ENCODE data around the gene TRIM71. TPM values are rescaled to one million over a fixed set of nuclear protein-coding genes. Genes with fewer than 3 reads are reported as not detected.

Gene TRIM71
- total RNA-seq, 2 donors from 2014 or later, result 154 to 169 TPM

DNA sequence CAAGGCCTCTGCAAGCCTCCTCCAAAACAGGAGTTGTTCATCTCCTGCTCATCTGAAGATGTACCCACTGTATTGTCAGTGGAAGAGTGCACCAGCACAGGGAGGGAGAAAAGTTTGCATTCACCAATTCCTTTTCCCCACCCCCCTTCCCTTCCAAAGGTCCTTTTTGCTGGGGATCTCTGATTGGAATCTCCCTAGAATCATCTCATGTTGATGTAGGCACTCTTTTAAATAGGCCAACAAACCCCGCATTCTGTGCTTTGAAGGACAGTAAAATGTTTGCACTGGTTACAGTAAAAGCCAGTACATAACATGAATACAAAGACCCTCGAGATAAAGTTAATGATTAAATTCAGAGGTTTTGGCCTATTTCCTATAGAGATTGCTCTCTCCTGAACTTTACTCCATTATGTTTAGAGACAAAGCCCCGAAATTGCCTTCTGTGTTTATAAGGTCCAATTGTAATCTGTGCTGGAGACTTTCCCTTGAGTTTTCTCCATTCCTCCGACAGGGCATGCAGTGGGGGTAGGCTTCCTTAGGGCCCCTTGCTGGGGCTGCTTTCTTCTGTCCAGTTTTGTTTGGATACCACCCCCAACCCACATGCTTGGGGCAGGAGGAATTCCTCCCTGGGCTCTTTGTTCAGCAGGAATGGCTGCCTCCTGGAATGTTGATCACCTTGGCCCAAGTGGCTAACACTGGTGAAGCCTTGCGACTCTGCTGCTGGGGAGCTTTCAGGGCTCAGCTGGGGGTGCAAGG lies 22.5 kb downstream of the TRIM71 start:
- WGBS, 2 experiments (ENCODE audit: insufficient coverage in 1 of 2, insufficient read length in 1 of 2), result 29 to 38% methylated on average over 4 to 5 of the region's 5 CpGs
- Histone ChIP-seq H3K9ac (ENCODE audit: extremely low read depth, low read length, poor library complexity, severe bottlenecking) (peak overlapping the region; percentile 48), H3K9me3 (ENCODE audit: control insufficient read depth, low read length) (no peaks in the 10 kb centered on the region), H3K27me3 (ENCODE audit: control insufficient read depth, insufficient read depth, low read length, poor library complexity, severe bottlenecking) (no peaks in the 10 kb centered on the region), H3K4me3 (ENCODE audit: low read length) (peak overlapping the region; percentile 68), H3K27ac (ENCODE audit: low read depth, low read length) (peak overlapping the region; percentile 84), H3K4me1 (ENCODE audit: control insufficient read depth, insufficient read depth, low read length) (peaks cover 58% of the 10 kb centered on the region), H3K36me3 (ENCODE audit: control insufficient read depth, insufficient read depth, low read length) (peaks cover 7% of the 10 kb centered on the region)
- H3K36me3 Mint-ChIP-seq (ENCODE audit: low read depth), result no peaks in the 10 kb centered on the region
- TF ChIP-seq, protein P1, sequence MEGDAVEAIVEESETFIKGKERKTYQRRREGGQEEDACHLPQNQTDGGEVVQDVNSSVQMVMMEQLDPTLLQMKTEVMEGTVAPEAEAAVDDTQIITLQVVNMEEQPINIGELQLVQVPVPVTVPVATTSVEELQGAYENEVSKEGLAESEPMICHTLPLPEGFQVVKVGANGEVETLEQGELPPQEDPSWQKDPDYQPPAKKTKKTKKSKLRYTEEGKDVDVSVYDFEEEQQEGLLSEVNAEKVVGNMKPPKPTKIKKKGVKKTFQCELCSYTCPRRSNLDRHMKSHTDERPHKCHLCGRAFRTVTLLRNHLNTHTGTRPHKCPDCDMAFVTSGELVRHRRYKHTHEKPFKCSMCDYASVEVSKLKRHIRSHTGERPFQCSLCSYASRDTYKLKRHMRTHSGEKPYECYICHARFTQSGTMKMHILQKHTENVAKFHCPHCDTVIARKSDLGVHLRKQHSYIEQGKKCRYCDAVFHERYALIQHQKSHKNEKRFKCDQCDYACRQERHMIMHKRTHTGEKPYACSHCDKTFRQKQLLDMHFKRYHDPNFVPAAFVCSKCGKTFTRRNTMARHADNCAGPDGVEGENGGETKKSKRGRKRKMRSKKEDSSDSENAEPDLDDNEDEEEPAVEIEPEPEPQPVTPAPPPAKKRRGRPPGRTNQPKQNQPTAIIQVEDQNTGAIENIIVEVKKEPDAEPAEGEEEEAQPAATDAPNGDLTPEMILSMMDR (conservative IDR thresholded peaks at IDR 0.05), result no peak
- peaks cover 92% of the 10 kb centered on the region for H3K4me1 Mint-ChIP-seq
- H3K9me3 Mint-ChIP-seq, result no peaks in the 10 kb centered on the region
- DNase-seq, result peak; percentile 84
- H3K27me3 Mint-ChIP-seq (ENCODE audit: insufficient read depth), result no peaks in the 10 kb centered on the region
- H3K27ac Mint-ChIP-seq, result peak overlapping the region; percentile 97
- peak overlapping the region; percentile 48 for H3K4me3 Mint-ChIP-seq

DNA sequence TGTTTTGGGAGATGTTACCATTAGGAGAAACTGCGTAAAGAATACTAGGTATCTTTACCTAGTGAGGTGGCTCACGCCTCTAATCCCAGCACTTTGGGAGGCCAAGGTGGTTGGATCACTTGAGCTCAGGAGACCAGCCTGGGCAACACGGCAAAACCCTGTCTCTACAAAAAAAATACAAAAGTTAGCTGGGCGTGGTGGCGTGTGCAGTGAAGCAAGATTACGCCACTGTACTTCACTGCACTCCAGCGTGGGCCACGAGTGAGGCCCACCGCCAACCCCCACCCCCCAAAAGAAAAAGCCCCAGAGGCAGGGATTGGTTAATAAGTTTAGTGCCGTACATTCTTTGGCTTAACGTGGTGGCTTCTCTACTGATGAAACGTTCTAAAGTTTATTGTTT lies 23.5 kb downstream of the TRIM71 start:
- no peaks in the 10 kb centered on the region for H3K9me3 ChIP-seq (ENCODE audit: control insufficient read depth, low read length)
- no peaks in the 10 kb centered on the region for H3K27me3 ChIP-seq (ENCODE audit: control insufficient read depth, insufficient read depth, low read length, poor library complexity, severe bottlenecking)
- H3K36me3 ChIP-seq (ENCODE audit: control insufficient read depth, insufficient read depth, low read length), result peaks cover 7% of the 10 kb centered on the region
- Mint-ChIP-seq H3K4me3 (peak overlapping the region; percentile 48), H3K4me1 (peaks cover 86% of the 10 kb centered on the region), H3K27me3 (ENCODE audit: insufficient read depth) (no peaks in the 10 kb centered on the region), H3K36me3 (ENCODE audit: low read depth) (no peaks in the 10 kb centered on the region), H3K27ac (peak overlapping the region; percentile 97), H3K9me3 (no peaks in the 10 kb centered on the region)
- TF ChIP-seq, protein P1 (conservative IDR thresholded peaks at IDR 0.05), result no peak
- H3K9ac ChIP-seq (ENCODE audit: extremely low read depth, low read length, poor library complexity, severe bottlenecking), result no peak overlapping the region
- peaks cover 60% of the 10 kb centered on the region for H3K4me1 ChIP-seq (ENCODE audit: control insufficient read depth, insufficient read depth, low read length)
- 76 to 78% methylated on average over 9 to 11 of the region's 12 CpGs for WGBS, 2 experiments (ENCODE audit: insufficient coverage in 1 of 2, insufficient read length in 1 of 2)
- no peak for DNase-seq
- H3K4me3 ChIP-seq (ENCODE audit: low read length), result no peak overlapping the region
- peak overlapping the region; percentile 18 for H3K27ac ChIP-seq (ENCODE audit: low read depth, low read length)

DNA sequence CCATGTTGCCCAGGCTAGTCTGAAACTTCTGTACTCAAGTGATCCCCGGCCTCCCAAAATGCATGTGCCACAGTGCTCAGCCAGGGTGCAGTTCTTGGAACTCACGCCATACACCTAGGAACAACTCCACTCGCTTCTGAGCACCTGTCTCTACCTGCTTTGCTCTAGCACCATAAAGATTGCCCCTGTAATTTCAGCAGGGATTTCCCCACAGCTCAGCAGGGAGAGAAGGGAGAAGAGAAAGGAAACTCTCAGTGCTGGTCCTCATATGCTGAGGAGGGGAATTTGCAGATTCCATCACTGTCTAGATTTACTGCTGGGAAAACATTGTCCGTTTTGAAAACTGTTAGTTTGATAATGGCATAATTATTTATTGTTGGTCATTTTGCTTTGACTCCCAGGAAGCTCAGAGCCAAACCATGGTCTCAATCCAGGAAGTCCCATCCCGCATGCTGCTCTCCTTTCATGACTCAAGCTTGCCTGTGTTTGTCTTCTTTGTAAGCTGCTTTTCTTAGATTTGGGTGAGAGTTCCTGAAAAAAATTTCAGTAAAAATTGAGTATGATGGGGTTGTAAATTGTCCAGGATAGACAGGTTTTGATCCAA lies 24.2 kb downstream of the TRIM71 start:
- peak overlapping the region; percentile 26 for H3K27ac ChIP-seq (ENCODE audit: low read depth, low read length)

More for the DNA sequence above, 24.2 kb downstream of the TRIM71 start:
- H3K9ac ChIP-seq (ENCODE audit: extremely low read depth, low read length, poor library complexity, severe bottlenecking), result no peak overlapping the region
- peak overlapping the region; percentile 48 for H3K4me3 Mint-ChIP-seq
- peaks cover 7% of the 10 kb centered on the region for H3K36me3 ChIP-seq (ENCODE audit: control insufficient read depth, insufficient read depth, low read length)
- H3K4me1 Mint-ChIP-seq, result peaks cover 85% of the 10 kb centered on the region
- H3K9me3 Mint-ChIP-seq, result no peaks in the 10 kb centered on the region
- H3K27me3 ChIP-seq (ENCODE audit: control insufficient read depth, insufficient read depth, low read length, poor library complexity, severe bottlenecking), result no peaks in the 10 kb centered on the region
- peaks cover 5% of the 10 kb centered on the region for H3K36me3 Mint-ChIP-seq (ENCODE audit: low read depth)
- no peaks in the 10 kb centered on the region for H3K9me3 ChIP-seq (ENCODE audit: control insufficient read depth, low read length)
- TF ChIP-seq, protein P1 (conservative IDR thresholded peaks at IDR 0.05), result no peak
- no peak for DNase-seq
- peak overlapping the region; percentile 97 for H3K27ac Mint-ChIP-seq
- peaks cover 53% of the 10 kb centered on the region for H3K4me1 ChIP-seq (ENCODE audit: control insufficient read depth, insufficient read depth, low read length)
- WGBS, 2 experiments (ENCODE audit: insufficient coverage in 1 of 2, insufficient read length in 1 of 2), result 62% methylated on average over 4 to 5 of the region's 5 CpGs
- no peaks in the 10 kb centered on the region for H3K27me3 Mint-ChIP-seq (ENCODE audit: insufficient read depth)
- peak overlapping the region; percentile 60 for H3K4me3 ChIP-seq (ENCODE audit: low read length)
